ENCODE measurements around the gene LRMDA. TPM values are rescaled to one million over a fixed set of nuclear protein-coding genes. Genes with fewer than 3 reads are reported as not detected.

Gene LRMDA
- total and polyA plus RNA-seq, 4 donors, result 12.1 to 40.8 (median 21.6) TPM

DNA sequence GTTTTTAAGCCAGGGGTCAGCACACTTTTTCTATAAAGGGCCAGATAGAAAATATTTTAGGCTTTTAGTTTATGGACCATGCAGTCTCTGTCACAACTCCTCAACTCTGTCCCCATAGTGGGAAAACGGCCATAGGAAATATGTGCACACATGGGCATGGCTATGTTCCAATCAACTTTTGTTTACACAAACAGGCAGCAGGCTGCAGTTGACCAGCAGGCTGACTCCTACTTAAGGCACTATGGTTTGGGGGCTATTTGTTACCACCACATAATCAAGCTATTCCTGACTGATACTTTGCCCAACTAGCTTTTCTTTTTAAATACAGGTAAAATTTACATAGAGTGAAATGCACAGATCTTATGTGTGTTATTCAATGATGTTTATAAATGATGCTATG is 362.4 kb downstream of the LRMDA start:
- 41 to 58% methylated on average over 1 of the region's 1 CpG for WGBS, 2 donors
- no peak overlapping the region for H3K27ac ChIP-seq (ENCODE audit: low read depth in 1 of 2, low read length in 1 of 2)
- DNase-seq (no peak), ATAC-seq (ENCODE audit: insufficient read depth, low FRiP score) (no peak)
- H3K4me3 ChIP-seq, result no peak overlapping the region
- H3K27me3 ChIP-seq (ENCODE audit: control insufficient read depth in 3 of 3, insufficient read depth in 3 of 3, low read length in 2 of 3), result no peaks in the 10 kb centered on the region
- peaks cover 0 to 13% (median 2%) of the 10 kb centered on the region in 4 donors for H3K9me3 ChIP-seq (ENCODE audit: control insufficient read depth in 4 of 4, insufficient read depth in 3 of 4, low read length in 3 of 4)
- H3K4me1 ChIP-seq (ENCODE audit: control insufficient read depth in 5 of 5, insufficient read depth in 5 of 5, low read length in 5 of 5), result peaks cover 0 to 10% (median 2%) of the 10 kb centered on the region in 5 donors
- H3K9ac ChIP-seq (ENCODE audit: insufficient read depth in 1 of 2, low read length in 2 of 2), result no peak overlapping the region
- no peaks in the 10 kb centered on the region for H3K36me3 ChIP-seq (ENCODE audit: control insufficient read depth in 4 of 4, insufficient read depth in 4 of 4, low read length in 4 of 4)
- TF ChIP-seq CTCF (IDR thresholded peaks at IDR 0.05; ENCODE audit: control extremely low read depth, extremely low read depth), result no peak

DNA sequence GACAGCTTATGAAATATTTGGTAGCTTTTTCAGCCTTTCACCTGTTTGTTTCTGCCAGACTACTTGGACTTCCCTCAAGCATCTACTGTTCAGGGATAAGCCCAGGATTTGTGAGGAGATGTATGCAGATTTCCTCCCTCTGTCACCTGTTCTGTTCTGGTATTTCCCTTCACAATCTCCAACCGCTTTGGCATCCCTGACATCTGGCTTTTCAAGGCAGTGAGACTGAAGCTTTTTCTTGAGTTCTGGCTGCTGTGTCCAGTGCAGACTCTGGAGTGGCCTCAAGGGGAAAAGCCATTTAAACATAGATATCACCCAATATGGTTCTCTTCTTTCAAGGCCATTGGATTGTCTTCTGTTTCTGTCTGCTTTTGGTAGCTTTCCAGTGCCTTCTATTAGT is 369.7 kb downstream of the LRMDA start:
- ATAC-seq (ENCODE audit: insufficient read depth, low FRiP score) (no peak), DNase-seq (no peak)
- no peak overlapping the region for H3K27ac ChIP-seq (ENCODE audit: low read depth in 1 of 2, low read length in 1 of 2)
- H3K27me3 ChIP-seq (ENCODE audit: control insufficient read depth in 3 of 3, insufficient read depth in 3 of 3, low read length in 2 of 3), result no peaks in the 10 kb centered on the region
- H3K9ac ChIP-seq (ENCODE audit: insufficient read depth in 1 of 2, low read length in 2 of 2), result no peak overlapping the region
- WGBS, 2 donors, result 89 to 100% methylated on average over 1 of the region's 1 CpG
- H3K4me3 ChIP-seq, result no peak overlapping the region
- H3K4me1 ChIP-seq (ENCODE audit: control insufficient read depth in 5 of 5, insufficient read depth in 5 of 5, low read length in 5 of 5), result peaks cover 0 to 1% (median 0%) of the 10 kb centered on the region in 5 donors
- TF ChIP-seq CTCF (IDR thresholded peaks at IDR 0.05; ENCODE audit: control extremely low read depth, extremely low read depth), result no peak
- no peaks in the 10 kb centered on the region for H3K36me3 ChIP-seq (ENCODE audit: control insufficient read depth in 4 of 4, insufficient read depth in 4 of 4, low read length in 4 of 4)
- H3K9me3 ChIP-seq (ENCODE audit: control insufficient read depth in 4 of 4, insufficient read depth in 3 of 4, low read length in 3 of 4), result peaks cover 0 to 12% (median 2%) of the 10 kb centered on the region in 4 donors

DNA sequence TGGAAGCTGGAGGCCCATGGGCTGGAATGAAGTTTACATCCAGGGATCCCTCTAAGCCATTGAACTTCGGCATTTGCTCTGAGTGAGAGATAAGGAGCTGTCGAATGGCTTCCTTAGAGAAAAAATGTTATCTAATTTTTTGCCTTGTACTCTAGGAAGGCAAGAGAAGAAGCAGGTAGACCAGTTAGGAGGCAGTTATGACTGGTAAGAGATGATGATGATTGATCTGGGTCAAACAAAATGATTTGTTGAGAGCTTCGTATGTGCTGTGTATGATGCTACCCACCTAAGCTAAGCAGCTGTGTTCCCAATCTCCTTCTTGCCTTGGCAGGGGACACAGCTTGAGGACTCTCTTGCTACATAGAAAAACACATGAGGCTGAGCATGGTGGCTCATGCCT is 370.2 kb downstream of the LRMDA start:
- H3K27me3 ChIP-seq (ENCODE audit: control insufficient read depth in 3 of 3, insufficient read depth in 3 of 3, low read length in 2 of 3), result no peaks in the 10 kb centered on the region
- ATAC-seq (ENCODE audit: insufficient read depth, low FRiP score) (no peak), DNase-seq (no peak)
- WGBS, 2 donors, result 89 to 93% methylated on average over 3 of the region's 3 CpGs
- no peak overlapping the region for H3K9ac ChIP-seq (ENCODE audit: insufficient read depth in 1 of 2, low read length in 2 of 2)
- no peak for TF ChIP-seq CTCF (IDR thresholded peaks at IDR 0.05; ENCODE audit: control extremely low read depth, extremely low read depth)
- H3K4me1 ChIP-seq (ENCODE audit: control insufficient read depth in 5 of 5, insufficient read depth in 5 of 5, low read length in 5 of 5), result peaks cover 0 to 1% (median 0%) of the 10 kb centered on the region in 5 donors
- no peaks in the 10 kb centered on the region for H3K36me3 ChIP-seq (ENCODE audit: control insufficient read depth in 4 of 4, insufficient read depth in 4 of 4, low read length in 4 of 4)
- H3K9me3 ChIP-seq (ENCODE audit: control insufficient read depth in 4 of 4, insufficient read depth in 3 of 4, low read length in 3 of 4), result peaks cover 0 to 7% (median 1%) of the 10 kb centered on the region in 4 donors
- H3K4me3 ChIP-seq, result no peak overlapping the region
- no peak overlapping the region for H3K27ac ChIP-seq (ENCODE audit: low read depth in 1 of 2, low read length in 1 of 2)

GRCh38 chr10:75803121-75803520 is 371.7 kb downstream of the LRMDA start:
- no peak for TF ChIP-seq CTCF (IDR thresholded peaks at IDR 0.05; ENCODE audit: control extremely low read depth, extremely low read depth)
- H3K4me3 ChIP-seq, result no peak overlapping the region
- no peak overlapping the region for H3K27ac ChIP-seq (ENCODE audit: low read depth in 1 of 2, low read length in 1 of 2)
- H3K36me3 ChIP-seq (ENCODE audit: control insufficient read depth in 4 of 4, insufficient read depth in 4 of 4, low read length in 4 of 4), result no peaks in the 10 kb centered on the region
- DNase-seq (no peak), ATAC-seq (ENCODE audit: insufficient read depth, low FRiP score) (no peak)
- no peak overlapping the region for H3K9ac ChIP-seq (ENCODE audit: insufficient read depth in 1 of 2, low read length in 2 of 2)
- peaks cover 0 to 4% (median 0%) of the 10 kb centered on the region in 5 donors for H3K4me1 ChIP-seq (ENCODE audit: control insufficient read depth in 5 of 5, insufficient read depth in 5 of 5, low read length in 5 of 5)
- WGBS, 2 donors, result 95 to 96% methylated on average over 3 of the region's 3 CpGs
- no peaks in the 10 kb centered on the region for H3K27me3 ChIP-seq (ENCODE audit: control insufficient read depth in 3 of 3, insufficient read depth in 3 of 3, low read length in 2 of 3)
- H3K9me3 ChIP-seq (ENCODE audit: control insufficient read depth in 4 of 4, insufficient read depth in 3 of 4, low read length in 3 of 4), result no peaks in the 10 kb centered on the region

Measured in lung (tissue), 12 donors.